ENCODE measurements around the gene UGT1A8.
"Not testable (repeated sequence)": the region's sequence is repeated elsewhere in the genome, so short reads cannot be mapped to it uniquely, and the experiment has no call there.

Gene UGT1A8

GRCh38 chr2:233643128-233643527, 25.7 kb downstream of the UGT1A8 start:
- no peak for DNase-seq

DNA sequence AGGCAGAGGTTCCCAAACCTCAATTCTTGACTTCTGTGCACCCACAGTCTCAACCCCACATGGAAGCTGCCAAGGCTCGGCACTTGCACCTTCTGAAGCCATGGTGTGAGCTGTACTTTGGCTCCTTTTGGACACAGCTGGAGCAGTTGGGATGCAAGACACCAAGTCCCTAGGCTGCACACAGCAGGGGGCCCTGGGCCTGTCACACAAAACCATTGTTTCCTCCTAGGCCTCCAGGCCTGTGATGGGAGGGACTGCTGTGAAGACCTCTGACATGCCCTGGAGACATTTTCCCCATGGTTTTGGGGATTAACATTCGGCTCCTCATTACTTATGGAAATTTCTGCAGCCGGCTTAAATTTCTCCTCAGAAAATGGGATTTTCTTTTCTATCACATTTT, 28.6 kb downstream of the UGT1A8 start:
- DNase-seq, result not testable (repeated sequence)

DNA sequence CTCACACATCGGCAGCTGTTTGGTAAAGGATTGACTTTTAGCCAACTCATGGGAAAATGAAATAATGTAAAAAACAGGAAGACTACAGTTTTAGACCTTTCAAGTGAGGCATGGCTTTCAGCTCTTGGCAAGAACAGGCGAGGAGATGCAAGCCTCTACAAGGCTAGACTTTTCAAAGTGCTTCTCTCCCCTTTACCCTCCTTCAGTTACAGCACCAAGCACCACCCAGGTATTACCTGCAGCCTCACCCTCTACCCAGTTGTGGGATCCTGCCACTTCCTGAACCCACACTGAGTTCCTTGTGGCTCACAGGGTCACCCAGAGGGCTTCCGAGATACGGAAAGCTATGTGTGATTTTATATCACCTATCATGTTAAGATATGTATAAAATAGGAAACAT, 33.5 kb downstream of the UGT1A8 start:
- DNase-seq, result no peak

- DNase-seq, result no peak
Observed at GRCh38 chr2:233651430-233651829, 34.0 kb downstream of the UGT1A8 start.

- DNase-seq, result no peak
Observed at GRCh38 chr2:233654501-233654900, 37.1 kb downstream of the UGT1A8 start.

DNA sequence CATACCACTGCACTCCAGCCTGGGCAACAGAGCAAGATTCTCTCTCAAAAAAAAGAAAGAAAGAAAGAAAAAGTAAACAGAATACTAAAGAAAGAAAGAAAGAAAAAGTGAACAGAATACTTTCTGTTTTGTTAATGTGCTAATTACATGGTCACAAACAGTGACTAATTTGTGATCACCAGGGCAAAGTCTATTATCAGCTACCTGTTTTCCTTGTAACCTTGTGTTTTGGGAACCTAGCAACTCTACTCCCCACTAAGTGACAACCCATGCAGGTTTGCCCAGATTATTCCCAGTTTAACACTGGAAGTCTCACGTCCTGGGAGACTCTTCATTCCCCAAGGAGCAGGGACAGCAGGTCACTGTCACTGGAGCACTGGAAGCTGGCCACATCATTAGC, 37.6 kb downstream of the UGT1A8 start:
- DNase-seq, result no peak

- DNase-seq, result not testable (repeated sequence)
Observed at GRCh38 chr2:233655943-233656342, 38.5 kb downstream of the UGT1A8 start.

DNA sequence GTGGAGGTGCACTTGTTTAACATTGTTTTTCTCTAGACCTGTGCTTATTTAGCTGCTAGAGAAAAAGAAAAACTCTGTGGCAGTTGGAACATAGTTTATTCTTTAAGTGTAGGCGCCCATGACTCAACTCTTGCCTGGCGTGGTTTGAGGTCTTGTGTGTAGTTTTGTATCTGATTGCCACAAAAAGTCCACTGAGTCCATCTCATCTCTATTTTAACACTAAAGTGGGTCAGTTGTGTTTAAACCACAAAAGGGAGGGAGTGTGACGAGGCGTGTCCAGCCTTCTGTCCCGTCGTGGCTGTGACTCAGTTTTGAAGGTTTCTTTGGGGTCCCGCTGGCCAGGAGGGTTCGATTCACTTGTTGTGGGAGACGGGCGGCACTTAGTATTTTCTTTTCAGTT, 39.0 kb downstream of the UGT1A8 start:
- DNase-seq, result no peak

GRCh38 chr2:233658610-233659009, 41.2 kb downstream of the UGT1A8 start:
- no peak for DNase-seq

GRCh38 chr2:233663911-233664310, 46.5 kb downstream of the UGT1A8 start:
- no peak for DNase-seq

GRCh38 chr2:233668605-233669260, 51.3 kb downstream of the UGT1A8 start:
- no peak for DNase-seq

DNA sequence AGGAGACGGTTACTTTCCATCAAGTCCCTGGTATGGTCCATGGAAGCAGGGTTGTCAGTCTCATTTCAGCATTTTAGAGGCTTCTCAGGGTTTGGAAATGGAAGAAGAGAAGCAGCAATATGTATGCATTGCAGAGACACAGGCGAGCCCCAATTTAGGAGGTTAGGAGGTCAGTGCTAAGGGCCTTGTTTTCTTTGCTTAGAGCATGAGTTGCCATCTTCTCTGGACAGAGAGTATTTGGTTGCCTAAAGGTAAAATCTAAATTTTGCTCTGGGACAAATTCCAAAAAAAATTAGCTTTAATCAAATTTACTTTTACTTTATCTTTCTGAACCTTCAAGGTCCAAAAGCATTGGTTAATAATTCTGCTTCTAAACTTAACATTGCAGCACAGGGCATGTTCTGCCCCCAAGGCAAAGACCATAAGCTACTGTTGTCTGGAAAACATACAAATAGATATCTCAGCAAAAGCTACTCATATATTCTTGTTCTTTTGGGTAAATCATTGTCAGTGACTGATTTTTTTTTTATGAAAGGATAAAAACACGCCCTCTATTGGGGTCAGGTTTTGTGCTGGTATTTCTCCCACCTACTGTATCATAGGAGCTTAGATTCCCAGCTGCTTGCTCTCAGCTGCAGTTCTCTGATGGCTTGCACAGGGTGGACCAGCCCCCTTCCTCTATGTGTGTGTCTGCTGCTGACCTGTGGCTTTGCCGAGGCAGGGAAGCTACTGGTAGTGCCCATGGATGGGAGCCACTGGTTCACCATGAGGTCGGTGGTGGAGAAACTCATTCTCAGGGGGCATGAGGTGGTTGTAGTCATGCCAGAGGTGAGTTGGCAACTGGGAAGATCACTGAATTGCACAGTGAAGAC, 54.1 kb downstream of the UGT1A8 start, which contains the start of gene UGT1A9:
UGT1A9 (plus strand) TSS at position 609 of the 872 bp plus-strand sequence; CDS start at position 646, 37 bp downstream.
- no peak for DNase-seq

- DNase-seq, result no peak
Observed at GRCh38 chr2:233672886-233673285, 55.5 kb downstream of the UGT1A8 start.

- DNase-seq, result no peak
Observed at GRCh38 chr2:233673896-233674295, 56.5 kb downstream of the UGT1A8 start.

DNA sequence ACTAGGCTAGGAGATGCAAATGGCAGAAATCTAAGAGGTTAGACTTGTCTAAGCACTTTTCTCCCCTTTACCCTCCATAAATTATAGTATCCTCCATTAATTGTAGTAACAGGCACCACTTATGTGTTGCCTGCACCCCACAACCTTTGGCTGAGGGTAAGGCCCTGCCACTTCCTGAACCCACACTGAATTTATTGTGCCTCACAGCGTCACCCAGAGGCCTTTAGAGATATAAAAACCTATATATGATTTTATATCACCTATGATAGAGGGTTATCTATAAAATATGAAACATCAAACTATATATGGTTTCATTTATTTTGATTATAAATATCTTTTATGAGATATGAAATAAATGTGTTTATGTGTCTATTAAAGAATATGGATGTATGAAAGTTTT, 56.9 kb downstream of the UGT1A8 start:
- no peak for DNase-seq

DNA sequence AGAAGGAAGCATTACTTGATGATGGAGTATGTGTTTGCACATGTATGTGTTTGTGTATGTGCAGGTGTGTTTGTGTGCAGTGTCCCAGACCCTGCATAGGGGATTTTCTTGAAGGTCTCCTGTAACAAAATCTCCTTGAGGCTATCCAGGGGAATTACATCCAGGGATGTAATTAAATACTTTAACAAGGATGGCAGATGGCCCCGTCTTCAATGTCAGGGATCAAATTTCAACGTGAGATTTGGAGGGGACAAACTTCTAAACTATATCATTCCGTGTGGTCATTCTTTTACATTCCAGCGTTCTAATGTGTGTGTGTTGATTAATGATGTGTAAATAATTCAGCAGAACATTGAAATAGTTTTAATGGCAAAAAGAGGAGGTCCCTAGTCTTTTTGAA, 57.6 kb downstream of the UGT1A8 start:
- no peak for DNase-seq

GRCh38 chr2:233676046-233676445, 58.6 kb downstream of the UGT1A8 start:
- no peak for DNase-seq

DNA sequence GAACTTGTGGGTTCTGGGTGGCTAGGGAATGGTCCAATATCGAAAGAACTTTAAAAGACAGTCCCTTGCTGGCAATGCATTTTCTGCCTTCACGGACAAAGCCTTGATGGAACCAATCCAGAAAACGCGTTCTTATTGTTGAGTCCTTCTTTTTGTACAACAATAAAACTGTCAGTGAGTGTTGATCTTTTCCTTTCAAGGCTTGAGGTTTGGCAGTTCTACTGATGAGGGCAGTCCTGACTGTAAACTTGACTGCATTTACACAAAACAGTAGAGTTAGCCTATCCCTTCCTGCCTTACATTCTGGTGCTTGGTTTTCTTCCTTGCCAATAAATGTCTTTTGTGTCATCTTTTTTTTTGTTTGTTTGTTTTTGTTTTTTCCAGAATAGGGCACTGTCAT, 61.8 kb downstream of the UGT1A8 start:
- DNase-seq, result no peak

DNA sequence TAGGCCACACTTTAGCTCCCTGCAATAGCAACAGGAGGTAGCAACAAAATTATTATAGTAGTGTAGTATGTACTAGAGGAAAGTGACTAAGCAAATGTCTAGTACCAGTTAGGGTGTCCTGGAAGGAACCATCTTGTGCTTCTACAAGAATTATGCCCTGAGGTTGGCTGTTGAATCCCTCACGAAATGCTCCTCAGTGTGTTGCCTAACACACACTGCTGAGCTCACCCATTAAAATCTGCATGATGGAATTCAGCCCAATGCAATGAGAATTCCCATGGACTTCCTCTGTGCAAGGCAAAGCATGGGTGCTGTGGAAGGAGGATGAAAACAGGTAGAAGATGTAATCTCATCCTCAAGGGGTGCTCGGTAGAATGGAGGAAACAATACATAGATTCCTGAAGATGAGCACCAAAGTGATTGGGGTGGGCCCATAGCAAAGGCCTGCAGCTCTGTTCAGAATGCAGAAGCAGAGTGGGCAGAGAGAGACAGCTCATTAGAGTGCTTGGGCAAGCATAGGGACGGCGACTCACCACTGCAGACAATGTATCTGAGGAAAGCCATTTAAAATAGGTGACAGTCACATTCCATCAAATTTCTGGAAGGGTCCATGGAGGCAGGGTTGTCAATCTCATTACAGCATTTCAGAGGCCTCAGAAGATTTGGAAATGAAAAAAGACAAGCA, 63.1 kb downstream of the UGT1A8 start:
- no peak for DNase-seq

DNA sequence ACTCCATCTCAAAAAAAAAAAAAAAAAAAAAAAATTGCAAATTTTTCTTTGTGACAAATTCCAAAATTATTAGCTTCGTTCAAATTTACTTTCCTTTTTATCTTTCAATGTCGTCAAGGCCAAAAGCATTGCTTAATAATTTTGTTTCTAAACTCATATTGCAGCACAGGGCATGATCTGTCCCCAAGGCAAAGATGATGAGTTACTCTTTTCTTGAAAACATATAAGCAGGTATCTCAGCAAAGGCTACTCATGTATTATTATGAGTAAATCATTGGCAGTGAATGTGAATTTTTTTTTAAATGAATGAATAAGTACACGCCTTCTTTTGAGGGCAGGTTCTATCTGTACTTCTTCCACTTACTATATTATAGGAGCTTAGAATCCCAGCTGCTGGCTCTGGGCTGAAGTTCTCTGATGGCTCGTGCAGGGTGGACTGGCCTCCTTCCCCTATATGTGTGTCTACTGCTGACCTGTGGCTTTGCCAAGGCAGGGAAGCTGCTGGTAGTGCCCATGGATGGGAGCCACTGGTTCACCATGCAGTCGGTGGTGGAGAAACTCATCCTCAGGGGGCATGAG, 64.2 kb downstream of the UGT1A8 start, which contains the start of gene UGT1A7:
UGT1A7 (plus strand) TSS at position 381 of the 579 bp plus-strand sequence; CDS start at position 418, 37 bp downstream.
- no peak for DNase-seq

DNA sequence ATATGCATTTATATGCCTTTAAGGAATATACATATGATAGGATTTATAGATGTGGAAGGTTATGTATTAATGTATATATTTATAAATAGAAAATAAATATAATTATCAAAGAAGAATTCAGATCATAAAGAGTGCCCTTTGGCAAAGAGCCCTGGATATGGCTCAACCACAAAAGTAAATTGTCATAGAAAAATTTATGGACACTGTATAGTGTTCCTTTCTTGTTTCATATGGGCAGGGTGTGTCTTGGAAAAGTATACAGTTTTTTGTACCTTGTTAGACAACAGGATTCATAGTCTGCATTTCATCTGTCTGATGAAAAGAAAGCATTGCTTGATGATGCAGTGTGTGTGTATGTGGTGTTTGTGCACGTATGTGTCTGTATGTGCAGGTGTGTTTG, 67.2 kb downstream of the UGT1A8 start:
- DNase-seq, result no peak

DNA sequence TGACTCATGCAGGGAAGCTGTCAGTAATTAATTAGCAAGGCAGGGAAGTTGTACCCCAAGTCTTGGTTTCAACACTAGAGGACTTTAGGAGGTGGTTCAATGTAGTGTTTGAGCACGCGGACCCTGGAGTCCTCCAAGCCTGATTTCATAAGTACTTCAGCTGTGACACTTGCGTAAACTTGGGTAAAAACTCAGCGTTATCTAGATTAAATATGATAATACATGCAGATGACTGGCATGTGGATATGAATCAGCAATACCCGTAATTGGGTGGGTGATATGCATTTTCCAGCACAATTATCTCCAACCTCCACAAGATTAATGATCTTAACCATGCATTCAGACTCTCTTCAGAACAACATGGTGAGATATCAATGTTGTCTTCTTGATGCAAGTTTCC, 69.5 kb downstream of the UGT1A8 start:
- DNase-seq, result no peak

- DNase-seq, result no peak
Observed at GRCh38 chr2:233688341-233688740, 70.9 kb downstream of the UGT1A8 start.
